ENCODE results near the gene SEMA3B. TPM values are rescaled to one million over a fixed set of nuclear protein-coding genes. Genes with fewer than 3 reads are reported as not detected.

SEMA3B gene
- total RNA-seq (1.7 TPM), polyA plus RNA-seq (not detected)

DNA sequence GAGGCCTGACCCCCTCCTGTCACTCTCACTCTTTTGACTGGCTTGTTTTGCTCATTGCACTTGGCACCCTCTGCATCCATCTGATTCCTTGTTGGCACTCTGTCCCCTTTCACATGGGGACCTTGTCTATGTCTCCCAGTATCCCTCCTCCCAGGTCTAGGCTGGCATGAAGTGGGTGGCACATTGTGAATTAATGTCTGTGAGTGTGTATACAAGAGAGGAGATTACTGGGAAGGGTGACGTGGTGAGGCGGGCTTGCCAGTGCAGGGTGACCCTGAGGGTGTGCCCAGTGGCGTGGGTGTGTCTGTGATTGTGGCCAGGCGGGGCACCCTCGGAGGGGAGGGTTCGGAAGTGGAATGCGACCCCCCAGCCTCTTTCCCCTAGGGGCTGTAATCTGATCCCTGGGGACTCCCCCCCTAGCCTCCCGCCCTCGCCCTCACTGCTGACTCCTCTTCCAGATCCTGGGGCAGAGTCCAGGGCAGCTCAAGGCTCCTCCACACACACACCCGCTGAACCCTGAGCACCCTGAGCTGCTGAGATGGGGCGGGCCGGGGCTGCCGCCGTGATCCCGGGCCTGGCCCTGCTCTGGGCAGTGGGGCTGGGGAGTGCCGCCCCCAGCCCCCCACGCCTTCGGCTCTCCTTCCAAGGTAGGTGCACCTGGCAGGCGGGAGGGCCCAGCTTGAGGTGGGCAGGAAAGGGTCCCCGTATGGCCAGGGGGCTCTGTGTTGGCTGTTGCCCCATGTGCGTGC lies at the start of gene SEMA3B:
SEMA3B (plus strand) TSS at position 445 of the 749 bp plus-strand sequence; CDS start at position 539, 94 bp downstream.
- no peaks in the 10 kb centered on the region for H3K27me3 ChIP-seq (ENCODE audit: control insufficient read depth, insufficient read depth, low read length)
- DNase-seq (no peak), ATAC-seq (ENCODE audit: low read depth in 2 of 2) (no peak)
- no peaks in the 10 kb centered on the region for H3K9me3 ChIP-seq (ENCODE audit: control insufficient read depth in 2 of 2, low read length in 2 of 2)
- no peak within 1 kb of the TSS for H3K4me3 Mint-ChIP-seq
- H3K36me3 Mint-ChIP-seq: no peaks in the 10 kb centered on the region
- no peaks in the 10 kb centered on the region for H3K36me3 ChIP-seq (ENCODE audit: control insufficient read depth, insufficient read depth, low read length)
- no peak within 1 kb of the TSS for H3K4me3 ChIP-seq (ENCODE audit: low read depth, low read length)
- peaks cover 0 to 10% (median 7%) of the 10 kb centered on the region in 4 donors for H3K4me1 Mint-ChIP-seq
- peaks cover 28% of the 10 kb centered on the region for H3K27me3 Mint-ChIP-seq
- H3K27ac Mint-ChIP-seq: peak within 1 kb of the TSS in 1 of 3 donors; percentile 74
- no peak within 1 kb of the TSS for H3K27ac ChIP-seq (ENCODE audit: insufficient read depth, low read length, poor library complexity, severe bottlenecking)
- H3K4me1 ChIP-seq (ENCODE audit: control insufficient read depth, insufficient read depth, low read length, poor library complexity, severe bottlenecking): peaks cover 8% of the 10 kb centered on the region
- peaks cover 0 to 2% (median 0%) of the 10 kb centered on the region in 7 donors for H3K9me3 Mint-ChIP-seq

- Mint-ChIP-seq H3K4me1 (no peaks in the 10 kb centered on the region), H3K36me3 (no peaks in the 10 kb centered on the region), H3K9me3 (no peaks in the 10 kb centered on the region), H3K27ac (no peak overlapping the region), H3K4me3 (no peak overlapping the region), H3K27me3 (peaks cover 14% of the 10 kb centered on the region)
- Histone ChIP-seq H3K27ac (ENCODE audit: insufficient read depth, low read length, poor library complexity, severe bottlenecking) (no peak overlapping the region), H3K4me1 (ENCODE audit: control insufficient read depth, insufficient read depth, low read length, poor library complexity, severe bottlenecking) (peaks cover 6% of the 10 kb centered on the region), H3K36me3 (ENCODE audit: control insufficient read depth, insufficient read depth, low read length) (no peaks in the 10 kb centered on the region), H3K27me3 (ENCODE audit: control insufficient read depth, insufficient read depth, low read length) (no peaks in the 10 kb centered on the region), H3K9me3 (ENCODE audit: control insufficient read depth in 2 of 2, low read length in 2 of 2) (no peaks in the 10 kb centered on the region), H3K4me3 (ENCODE audit: low read depth, low read length) (no peak overlapping the region)
- DNase-seq (no peak), ATAC-seq (ENCODE audit: low read depth in 2 of 2) (no peak)
Observed at GRCh38 chr3:50219285-50219684, 49.7 kb upstream of the SEMA3B start.

DNA sequence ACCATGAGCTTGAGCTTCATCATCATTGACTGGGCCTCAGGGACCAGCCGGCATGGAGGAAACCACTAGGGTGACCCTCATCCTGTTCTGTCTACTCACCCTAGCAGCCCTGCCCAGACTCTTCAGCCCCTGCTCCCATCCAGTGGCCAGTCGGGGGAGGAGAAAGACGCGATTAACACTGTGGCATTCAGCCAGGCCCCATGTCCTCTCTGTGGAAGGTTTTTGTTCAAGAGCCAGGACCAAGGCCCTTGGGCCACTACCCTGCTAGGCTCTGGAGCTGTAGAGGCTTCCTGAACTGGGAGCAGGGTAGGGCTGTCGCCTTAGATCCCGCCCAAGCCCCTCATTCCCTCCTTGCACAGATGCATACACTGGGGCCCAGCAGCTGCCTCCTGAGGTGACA lies 48.8 kb upstream of the SEMA3B start:
- Mint-ChIP-seq H3K4me3 (no peak overlapping the region), H3K4me1 (peaks cover 0 to 6% (median under 1%) of the 10 kb centered on the region in 4 donors), H3K27me3 (peaks cover 20% of the 10 kb centered on the region), H3K36me3 (no peaks in the 10 kb centered on the region), H3K27ac (no peak overlapping the region), H3K9me3 (no peaks in the 10 kb centered on the region)
- H3K27me3 ChIP-seq (ENCODE audit: control insufficient read depth, insufficient read depth, low read length): no peaks in the 10 kb centered on the region
- peaks cover 6% of the 10 kb centered on the region for H3K4me1 ChIP-seq (ENCODE audit: control insufficient read depth, insufficient read depth, low read length, poor library complexity, severe bottlenecking)
- no peaks in the 10 kb centered on the region for H3K36me3 ChIP-seq (ENCODE audit: control insufficient read depth, insufficient read depth, low read length)
- no peak for DNase-seq
- H3K9me3 ChIP-seq (ENCODE audit: control insufficient read depth in 2 of 2, low read length in 2 of 2): no peaks in the 10 kb centered on the region
- no peak overlapping the region for H3K4me3 ChIP-seq (ENCODE audit: low read depth, low read length)
- no peak overlapping the region for H3K27ac ChIP-seq (ENCODE audit: insufficient read depth, low read length, poor library complexity, severe bottlenecking)
- no peak for ATAC-seq (ENCODE audit: low read depth in 2 of 2)

DNA sequence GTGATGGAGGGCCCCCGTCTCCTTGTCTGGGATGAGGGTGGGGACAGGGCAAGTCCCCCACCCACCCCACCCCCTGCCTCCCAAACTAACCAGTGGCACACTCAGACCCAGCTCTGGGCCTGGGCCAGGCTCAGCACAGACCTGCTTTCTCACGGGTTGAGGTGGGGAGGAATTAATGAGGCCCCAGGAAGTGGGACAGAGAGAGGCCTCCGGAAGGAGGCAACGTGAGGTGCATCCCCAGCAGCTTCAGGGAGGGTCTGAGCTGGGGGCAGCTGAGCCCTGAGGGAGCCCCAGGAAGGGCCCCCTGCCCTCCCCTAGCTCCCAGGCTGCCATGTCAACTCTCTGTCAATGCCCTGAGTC lies 47.9 kb upstream of the SEMA3B start:
- Histone ChIP-seq H3K4me1 (ENCODE audit: control insufficient read depth, insufficient read depth, low read length, poor library complexity, severe bottlenecking) (peaks cover 8% of the 10 kb centered on the region), H3K27me3 (ENCODE audit: control insufficient read depth, insufficient read depth, low read length) (no peaks in the 10 kb centered on the region), H3K27ac (ENCODE audit: insufficient read depth, low read length, poor library complexity, severe bottlenecking) (no peak overlapping the region), H3K36me3 (ENCODE audit: control insufficient read depth, insufficient read depth, low read length) (no peaks in the 10 kb centered on the region), H3K4me3 (ENCODE audit: low read depth, low read length) (no peak overlapping the region), H3K9me3 (ENCODE audit: control insufficient read depth in 2 of 2, low read length in 2 of 2) (no peaks in the 10 kb centered on the region)
- no peak overlapping the region for H3K27ac Mint-ChIP-seq
- peak in 1 of 2 donors; percentile 23 for ATAC-seq (ENCODE audit: low read depth in 2 of 2)
- no peak overlapping the region for H3K4me3 Mint-ChIP-seq
- no peak for DNase-seq
- peaks cover 16% of the 10 kb centered on the region for H3K27me3 Mint-ChIP-seq
- no peaks in the 10 kb centered on the region for H3K36me3 Mint-ChIP-seq
- no peaks in the 10 kb centered on the region for H3K9me3 Mint-ChIP-seq
- H3K4me1 Mint-ChIP-seq: peaks cover 0 to 8% (median 3%) of the 10 kb centered on the region in 4 donors

DNA sequence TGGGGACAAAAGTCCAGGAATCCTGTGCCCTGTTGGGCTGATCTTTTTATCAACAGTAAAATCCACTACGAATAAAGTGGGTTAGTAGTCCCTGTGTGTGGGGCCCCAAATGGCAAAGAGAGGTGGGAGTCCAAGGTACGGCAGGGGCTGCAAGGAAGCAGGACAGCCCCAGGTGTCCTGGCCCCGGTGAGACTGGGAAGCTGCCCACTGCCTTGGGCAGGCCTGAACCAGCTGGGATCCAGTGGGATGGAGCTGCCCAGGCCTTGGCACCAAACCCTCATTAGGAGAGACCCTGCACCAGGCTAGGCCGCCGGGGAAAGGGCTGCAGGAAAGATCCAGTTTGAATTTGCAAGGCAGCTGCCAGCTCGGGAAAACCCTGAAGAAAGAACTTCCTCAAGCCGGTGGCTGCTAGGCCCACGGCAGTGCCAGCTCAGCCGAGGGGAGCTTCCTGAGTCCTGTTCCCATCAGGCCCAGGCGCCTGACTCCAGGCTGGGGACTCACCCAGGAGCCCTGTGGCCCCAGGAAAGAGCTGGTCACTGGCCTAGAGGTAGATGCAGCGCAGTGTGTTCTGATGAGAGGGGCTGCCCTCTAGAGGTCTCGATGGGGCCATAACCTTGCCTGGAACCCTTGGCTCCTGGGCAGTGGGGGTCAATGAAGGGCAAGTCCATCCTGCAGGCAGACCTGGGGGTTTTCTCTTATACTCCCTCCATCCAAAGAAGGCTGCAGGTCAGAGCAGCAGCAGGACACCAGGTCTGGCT lies 47.4 kb upstream of the SEMA3B start:
- Histone ChIP-seq H3K9me3 (ENCODE audit: control insufficient read depth in 2 of 2, low read length in 2 of 2) (no peaks in the 10 kb centered on the region), H3K4me1 (ENCODE audit: control insufficient read depth, insufficient read depth, low read length, poor library complexity, severe bottlenecking) (peaks cover 12% of the 10 kb centered on the region), H3K27me3 (ENCODE audit: control insufficient read depth, insufficient read depth, low read length) (no peaks in the 10 kb centered on the region), H3K27ac (ENCODE audit: insufficient read depth, low read length, poor library complexity, severe bottlenecking) (no peak overlapping the region), H3K4me3 (ENCODE audit: low read depth, low read length) (no peak overlapping the region), H3K36me3 (ENCODE audit: control insufficient read depth, insufficient read depth, low read length) (no peaks in the 10 kb centered on the region)
- peaks cover 0 to 10% (median 6%) of the 10 kb centered on the region in 4 donors for H3K4me1 Mint-ChIP-seq
- ATAC-seq (ENCODE audit: low read depth in 2 of 2) (no peak), DNase-seq (no peak)
- no peak overlapping the region for H3K27ac Mint-ChIP-seq
- no peaks in the 10 kb centered on the region for H3K36me3 Mint-ChIP-seq
- H3K9me3 Mint-ChIP-seq: no peaks in the 10 kb centered on the region
- no peak overlapping the region for H3K4me3 Mint-ChIP-seq
- H3K27me3 Mint-ChIP-seq: peaks cover 16% of the 10 kb centered on the region

- Mint-ChIP-seq H3K4me3 (no peak overlapping the region), H3K36me3 (no peaks in the 10 kb centered on the region), H3K4me1 (peaks cover 0 to 16% (median 6%) of the 10 kb centered on the region in 4 donors), H3K27me3 (peaks cover 16% of the 10 kb centered on the region), H3K27ac (peak overlapping the region in 1 of 3 donors; percentile 56), H3K9me3 (no peaks in the 10 kb centered on the region)
- no peak overlapping the region for H3K27ac ChIP-seq (ENCODE audit: insufficient read depth, low read length, poor library complexity, severe bottlenecking)
- ATAC-seq (ENCODE audit: low read depth in 2 of 2) (no peak), DNase-seq (no peak)
- H3K4me1 ChIP-seq (ENCODE audit: control insufficient read depth, insufficient read depth, low read length, poor library complexity, severe bottlenecking): peaks cover 16% of the 10 kb centered on the region
- H3K36me3 ChIP-seq (ENCODE audit: control insufficient read depth, insufficient read depth, low read length): no peaks in the 10 kb centered on the region
- H3K4me3 ChIP-seq (ENCODE audit: low read depth, low read length): no peak overlapping the region
- no peaks in the 10 kb centered on the region for H3K27me3 ChIP-seq (ENCODE audit: control insufficient read depth, insufficient read depth, low read length)
- H3K9me3 ChIP-seq (ENCODE audit: control insufficient read depth in 2 of 2, low read length in 2 of 2): no peaks in the 10 kb centered on the region
Observed at GRCh38 chr3:50222169-50222528, 46.8 kb upstream of the SEMA3B start.

GRCh38 chr3:50224639-50225038 lies 44.3 kb upstream of the SEMA3B start:
- H3K4me1 Mint-ChIP-seq: peaks cover 0 to 31% (median 12%) of the 10 kb centered on the region in 4 donors
- Histone ChIP-seq H3K4me3 (ENCODE audit: low read depth, low read length) (no peak overlapping the region), H3K9me3 (ENCODE audit: control insufficient read depth in 2 of 2, low read length in 2 of 2) (no peaks in the 10 kb centered on the region), H3K27ac (ENCODE audit: insufficient read depth, low read length, poor library complexity, severe bottlenecking) (no peak overlapping the region), H3K27me3 (ENCODE audit: control insufficient read depth, insufficient read depth, low read length) (no peaks in the 10 kb centered on the region), H3K36me3 (ENCODE audit: control insufficient read depth, insufficient read depth, low read length) (no peaks in the 10 kb centered on the region), H3K4me1 (ENCODE audit: control insufficient read depth, insufficient read depth, low read length, poor library complexity, severe bottlenecking) (peaks cover 25% of the 10 kb centered on the region)
- ATAC-seq (ENCODE audit: low read depth in 2 of 2): no peak
- H3K9me3 Mint-ChIP-seq: no peaks in the 10 kb centered on the region
- DNase-seq: no peak
- H3K27ac Mint-ChIP-seq: peak overlapping the region in 1 of 3 donors; percentile 57
- H3K27me3 Mint-ChIP-seq: peaks cover 15% of the 10 kb centered on the region
- H3K4me3 Mint-ChIP-seq: peak overlapping the region in 3 of 4 donors; percentile 53 to 92 (median 71)
- no peaks in the 10 kb centered on the region for H3K36me3 Mint-ChIP-seq

Measured in CD4-positive, CD25-positive, alpha-beta regulatory T cell (primary cell).